Naive B cell (primary cell): ENCODE results near the gene SRGAP2C. TPM values are rescaled to one million over a fixed set of nuclear protein-coding genes. Genes with fewer than 3 reads are reported as not detected.
"Not testable (repeated sequence)": the region's sequence is repeated elsewhere in the genome, so short reads cannot be mapped to it uniquely, and the experiment has no call there.

Experiments used
- ATAC-seq, 2 donors: fragments of 150-1000 bp; cut with Tn5 transposase; 2 replicates each; pipeline ENCODE4 v1.10.0; 2021; ENCODE audit warnings: low read depth in 2 of 2, mild to moderate bottlenecking in 2 of 2, moderate library complexity in 2 of 2
- DNase-seq: peaks from one replicate; pipeline ENCODE4 v3.0.0; 2022
- H3K27ac Mint-ChIP-seq, 6 donors: one replicate each; pipeline ENCODE4 v1.8.0; 2020 to 2022; ENCODE audit warnings: mild to moderate bottlenecking in 6 of 6, mixed read lengths in 6 of 6, moderate library complexity in 5 of 6, inconsistent platforms in 2 of 6
- H3K27me3 Mint-ChIP-seq, 3 donors: one replicate each; pipeline ENCODE4 v1.8.0; 2021 to 2022; ENCODE audit warnings: mixed read lengths in 3 of 3, mild to moderate bottlenecking in 1 of 3
- H3K36me3 Mint-ChIP-seq, 2 donors: one replicate each; pipeline ENCODE4 v1.8.0; 2020 to 2022; ENCODE audit warnings: mixed read lengths in 2 of 2, inconsistent platforms in 1 of 2, mild to moderate bottlenecking in 1 of 2
- H3K4me1 Mint-ChIP-seq, 3 donors: one replicate each; pipeline ENCODE4 v1.8.0; 2020 to 2022; ENCODE audit warnings: mixed read lengths in 3 of 3, inconsistent platforms in 1 of 3, mild to moderate bottlenecking in 1 of 3, moderate library complexity in 1 of 3
- H3K4me3 Mint-ChIP-seq, 8 donors: one replicate each; pipeline ENCODE4 v1.8.0; 2020 to 2022; ENCODE audit warnings: mild to moderate bottlenecking in 8 of 8, mixed read lengths in 8 of 8, moderate library complexity in 8 of 8, inconsistent platforms in 2 of 8
- H3K9me3 Mint-ChIP-seq, 7 donors: one replicate each; pipeline ENCODE4 v1.8.0; 2020 to 2022; ENCODE audit warnings: mixed read lengths in 7 of 7, mild to moderate bottlenecking in 5 of 7, inconsistent platforms in 2 of 7, moderate library complexity in 1 of 7
- polyA plus RNA-seq, 6 donors: library from polyadenylated mRNA; unstranded; fragments of 300-500 nt; fragmentation: Illumina TruSeq; gene quantifications; one replicate each; pipeline ENCODE4 v1.2.3, GENCODE V29; 2021; ENCODE audit warnings: low read depth in 6 of 6

Gene SRGAP2C
- polyA plus RNA-seq, 6 donors from 2014 or later, result 1.3 to 2.7 (median 2.0) TPM

DNA sequence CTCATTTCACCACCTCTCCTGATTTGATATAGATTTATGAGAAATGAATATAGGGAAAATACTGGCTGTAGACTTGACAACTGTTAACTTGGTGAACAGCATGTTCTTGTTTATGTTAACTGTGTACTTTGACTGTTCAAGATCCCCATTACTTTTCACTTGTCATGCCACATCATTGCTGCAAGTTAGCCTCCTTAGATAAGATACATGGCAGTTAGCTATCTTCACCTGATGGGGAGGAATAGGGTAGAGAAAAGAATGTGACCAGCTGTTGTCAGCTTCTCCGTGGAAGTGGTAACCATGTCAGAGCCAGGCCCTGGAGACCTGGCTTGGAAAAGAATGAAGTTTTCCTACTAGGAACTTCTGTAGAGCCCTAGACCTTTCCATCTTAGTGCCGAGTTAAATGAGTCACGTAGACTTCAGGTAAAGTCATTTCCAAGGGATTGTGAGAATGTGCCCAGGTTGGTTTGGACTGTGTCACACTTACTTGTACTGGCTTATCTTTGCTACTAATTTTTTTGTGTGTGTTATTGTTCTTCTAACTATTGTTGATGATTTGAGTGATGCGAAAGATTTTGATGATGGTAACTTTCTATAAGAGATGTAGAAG lies 41.6 kb downstream of the SRGAP2C start:
- H3K4me3 Mint-ChIP-seq, H3K36me3 Mint-ChIP-seq, DNase-seq, H3K27ac Mint-ChIP-seq, H3K27me3 Mint-ChIP-seq, ATAC-seq, H3K9me3 Mint-ChIP-seq: not testable (repeated sequence)
- peaks cover 0 to 10% (median 4%) of the 10 kb centered on the region in 3 donors for H3K4me1 Mint-ChIP-seq

DNA sequence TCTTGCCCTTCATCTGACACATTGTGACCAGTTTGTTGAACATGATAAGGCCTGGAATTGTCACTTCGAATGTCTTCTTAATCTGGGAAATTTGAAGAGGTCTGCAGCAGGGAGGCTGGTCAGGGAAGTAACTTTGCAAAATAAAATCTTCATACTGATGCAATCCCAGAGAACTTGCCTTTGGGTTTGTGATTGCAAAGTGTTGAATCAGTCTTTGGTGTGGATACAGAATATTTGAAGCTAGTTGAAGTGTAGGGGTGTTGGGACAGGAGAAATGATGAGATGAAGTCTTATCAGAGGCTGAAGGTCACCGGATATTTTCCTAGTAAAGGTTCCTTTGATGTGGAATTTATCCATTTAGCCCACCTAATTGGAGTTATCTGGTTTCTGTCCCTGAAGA lies 42.1 kb downstream of the SRGAP2C start:
- ATAC-seq, H3K27me3 Mint-ChIP-seq, H3K4me1 Mint-ChIP-seq, H3K27ac Mint-ChIP-seq, H3K4me3 Mint-ChIP-seq, DNase-seq, H3K9me3 Mint-ChIP-seq, H3K36me3 Mint-ChIP-seq: not testable (repeated sequence)

DNA sequence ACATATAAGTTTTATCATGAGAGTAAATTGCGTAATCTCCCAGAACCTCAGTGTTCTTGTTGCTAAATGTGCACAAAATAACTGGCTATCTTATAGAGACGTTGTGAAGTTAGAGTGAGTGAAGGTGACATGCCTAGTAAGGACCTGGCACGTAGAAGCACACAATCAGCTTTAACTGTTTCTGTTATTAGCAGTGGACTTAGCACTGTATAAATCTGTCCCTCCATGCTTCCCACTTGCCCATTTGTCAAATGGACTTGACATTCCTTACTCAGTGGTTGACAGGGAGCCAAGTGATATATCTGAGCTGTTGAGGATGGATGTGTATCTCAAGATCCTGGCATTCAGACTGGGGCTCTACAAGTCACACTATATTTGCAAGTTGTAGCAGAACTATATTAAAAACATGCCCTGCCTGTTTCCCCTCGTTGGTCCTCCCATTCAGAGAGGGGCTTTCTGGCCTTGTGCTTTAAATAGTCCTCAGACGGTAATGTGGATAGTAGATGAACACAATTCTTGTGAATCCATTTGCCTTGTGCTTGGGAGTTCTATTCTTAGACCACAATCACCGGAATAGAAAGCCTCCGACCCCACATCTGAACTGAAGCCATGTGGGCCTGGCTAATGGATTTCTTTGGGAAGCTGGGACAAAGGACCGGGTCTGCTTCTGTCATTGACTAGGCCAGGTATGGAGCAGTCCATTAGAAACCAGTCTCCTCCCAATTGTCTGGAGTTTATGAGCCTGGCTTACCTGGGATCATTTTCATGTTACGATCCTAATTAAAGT lies 43.0 kb downstream of the SRGAP2C start:
- H3K36me3 Mint-ChIP-seq, H3K9me3 Mint-ChIP-seq, ATAC-seq, DNase-seq, H3K27ac Mint-ChIP-seq, H3K27me3 Mint-ChIP-seq, H3K4me3 Mint-ChIP-seq, H3K4me1 Mint-ChIP-seq: not testable (repeated sequence)

DNA sequence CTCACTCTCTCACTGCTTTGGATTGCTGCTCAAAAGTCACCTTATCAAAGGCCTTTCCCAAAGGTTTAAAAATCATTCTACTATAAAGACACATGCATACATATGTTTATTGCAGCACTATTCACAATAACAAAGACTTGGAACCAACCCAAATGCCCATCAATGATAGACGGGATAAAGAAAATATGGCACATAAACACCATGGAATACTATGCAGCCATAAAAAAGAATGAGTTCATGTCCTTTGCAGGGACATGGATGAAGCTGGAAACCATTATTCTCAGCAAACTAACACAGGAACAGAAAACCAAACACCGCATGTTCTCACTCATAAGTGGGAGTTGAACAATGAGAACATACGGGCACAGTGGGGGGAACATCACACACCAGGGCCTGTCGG lies 45.9 kb downstream of the SRGAP2C start:
- not testable (repeated sequence) for H3K36me3 Mint-ChIP-seq, H3K27me3 Mint-ChIP-seq, ATAC-seq, H3K9me3 Mint-ChIP-seq, H3K4me1 Mint-ChIP-seq, H3K27ac Mint-ChIP-seq, DNase-seq, H3K4me3 Mint-ChIP-seq

DNA sequence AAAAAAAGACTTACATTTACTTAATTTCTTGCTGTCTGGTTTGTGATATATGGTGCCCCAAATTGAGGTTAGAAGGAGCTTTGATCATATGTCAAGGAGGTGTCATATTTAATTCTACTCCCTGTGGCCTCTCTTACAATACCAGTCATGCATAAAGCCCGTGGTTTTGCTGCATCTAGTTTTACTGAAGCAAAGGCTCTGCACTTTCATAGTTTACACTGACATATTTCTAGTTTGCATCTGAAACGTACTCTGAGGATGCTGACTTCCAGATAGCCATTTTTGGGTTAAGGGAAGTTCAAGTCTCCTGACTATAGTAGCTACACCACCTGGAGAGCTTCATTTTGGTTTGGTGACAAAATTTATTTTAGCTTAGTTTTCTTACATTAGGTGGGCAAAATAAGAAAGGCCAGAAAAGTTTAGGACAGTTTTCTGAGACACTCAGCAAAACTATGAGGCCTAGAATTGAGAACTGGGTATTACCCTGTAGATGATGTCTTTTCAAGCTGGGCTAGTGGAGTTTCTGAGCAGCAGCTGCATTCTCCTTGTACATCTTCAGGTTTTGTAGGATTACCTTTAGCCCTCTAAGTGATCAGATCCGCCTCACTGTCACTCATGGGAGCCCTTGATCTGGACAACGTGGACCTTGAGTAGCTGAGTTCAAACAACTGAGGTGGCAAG lies 47.8 kb downstream of the SRGAP2C start:
- H3K36me3 Mint-ChIP-seq, H3K27ac Mint-ChIP-seq, H3K4me1 Mint-ChIP-seq, H3K27me3 Mint-ChIP-seq, H3K4me3 Mint-ChIP-seq, H3K9me3 Mint-ChIP-seq: not testable (repeated sequence)
- DNase-seq, result peak; percentile 23
- ATAC-seq, result peak; percentile 89 to 91

DNA sequence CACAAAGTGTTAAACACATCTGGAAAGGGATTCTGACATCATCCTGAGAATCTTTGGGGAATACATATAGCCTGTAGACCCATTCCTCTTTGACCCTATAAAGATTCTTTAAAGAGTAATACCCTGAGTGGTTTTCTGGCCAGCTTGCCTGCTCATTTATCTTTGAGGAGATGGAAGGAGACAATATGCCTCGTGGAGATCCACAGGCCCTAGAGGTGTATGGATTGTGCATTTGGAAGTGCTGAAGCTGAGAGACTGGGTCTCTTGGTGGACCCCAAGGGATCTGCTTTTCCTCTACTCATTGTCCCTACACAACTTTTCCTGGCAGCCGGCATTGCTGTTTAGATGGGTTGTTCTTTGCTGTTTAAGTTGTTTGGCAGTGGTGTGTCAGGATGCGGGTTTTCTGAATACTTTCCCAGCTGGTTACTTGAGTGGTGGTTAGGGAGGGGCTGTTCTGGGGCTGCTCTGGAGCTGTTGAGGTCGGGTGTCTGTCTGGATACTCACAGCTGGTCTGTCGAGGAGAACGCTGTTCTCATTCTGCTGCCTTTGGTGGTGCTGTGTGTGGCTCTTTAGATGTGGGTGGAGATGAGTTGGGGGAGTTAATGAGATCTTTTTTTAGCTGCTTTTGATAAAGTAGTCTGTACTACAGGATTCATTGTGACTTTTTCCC lies 49.5 kb downstream of the SRGAP2C start:
- H3K27ac Mint-ChIP-seq, H3K27me3 Mint-ChIP-seq, H3K4me3 Mint-ChIP-seq, H3K36me3 Mint-ChIP-seq, H3K4me1 Mint-ChIP-seq, ATAC-seq, DNase-seq, H3K9me3 Mint-ChIP-seq: not testable (repeated sequence)

DNA sequence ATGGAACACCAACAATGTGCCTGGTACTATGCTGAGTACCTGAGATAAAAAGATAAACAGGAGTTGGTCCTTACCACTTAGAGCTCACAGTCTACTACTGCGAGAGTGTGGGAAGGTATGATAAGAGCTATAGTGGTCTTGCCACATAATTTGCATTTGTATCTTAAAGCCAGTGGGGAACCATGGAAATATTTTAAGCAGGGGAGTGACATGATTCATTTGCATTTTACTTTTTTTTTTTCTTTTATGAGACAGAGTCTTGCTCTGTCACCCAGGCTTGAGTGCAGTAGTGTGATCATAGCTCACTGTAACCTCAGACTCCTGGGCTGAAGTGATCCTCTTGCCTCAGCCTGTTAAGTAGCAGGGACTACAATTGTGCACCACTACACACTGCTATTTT lies 53.6 kb downstream of the SRGAP2C start:
- H3K4me1 Mint-ChIP-seq, H3K27ac Mint-ChIP-seq, H3K9me3 Mint-ChIP-seq, H3K4me3 Mint-ChIP-seq, H3K27me3 Mint-ChIP-seq, H3K36me3 Mint-ChIP-seq: not testable (repeated sequence)
- DNase-seq, result peak; percentile 33
- ATAC-seq, result peak; percentile 90 to 91

DNA sequence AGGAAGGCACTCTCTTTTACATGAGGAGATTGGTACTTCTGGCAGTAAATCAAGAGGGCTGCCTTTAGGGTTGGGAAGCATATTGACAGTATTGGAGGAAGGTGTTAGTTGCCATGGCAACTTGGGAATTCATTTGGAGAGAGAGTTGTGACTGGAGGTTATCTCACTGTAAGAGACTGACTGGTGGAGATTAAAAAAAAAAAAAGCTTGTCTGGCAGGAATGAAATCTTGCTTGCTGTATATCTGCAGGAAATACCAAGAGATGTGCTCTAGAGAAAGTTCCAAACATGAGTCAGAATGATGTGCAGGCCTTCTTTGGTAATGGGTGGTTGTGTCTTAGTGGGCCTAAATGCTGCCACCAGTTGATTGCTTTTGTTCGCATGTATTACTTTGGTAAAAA lies 59.1 kb downstream of the SRGAP2C start:
- H3K4me1 Mint-ChIP-seq, H3K27ac Mint-ChIP-seq, H3K27me3 Mint-ChIP-seq, ATAC-seq, DNase-seq, H3K9me3 Mint-ChIP-seq, H3K36me3 Mint-ChIP-seq, H3K4me3 Mint-ChIP-seq: not testable (repeated sequence)

DNA sequence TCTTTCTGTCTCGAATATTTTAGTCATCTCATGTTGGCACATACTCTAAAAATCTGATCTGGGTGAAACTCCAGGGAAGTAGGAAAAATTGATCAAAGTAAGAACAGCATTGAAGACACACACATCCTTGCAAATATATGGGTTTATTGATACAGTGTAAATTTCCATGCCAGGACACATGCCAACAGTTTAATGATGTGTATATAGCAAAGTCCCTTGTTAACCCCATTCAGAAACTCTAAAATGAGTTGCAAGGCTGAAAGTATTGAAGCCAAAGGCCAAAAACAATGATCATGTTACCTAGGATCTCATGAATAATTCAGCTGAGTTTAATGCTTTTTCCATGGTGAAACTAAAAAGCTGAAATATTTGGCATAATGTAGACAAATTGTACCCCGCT lies 61.6 kb downstream of the SRGAP2C start:
- not testable (repeated sequence) for H3K4me3 Mint-ChIP-seq, H3K27ac Mint-ChIP-seq, H3K36me3 Mint-ChIP-seq, H3K9me3 Mint-ChIP-seq, H3K4me1 Mint-ChIP-seq, DNase-seq, H3K27me3 Mint-ChIP-seq, ATAC-seq

DNA sequence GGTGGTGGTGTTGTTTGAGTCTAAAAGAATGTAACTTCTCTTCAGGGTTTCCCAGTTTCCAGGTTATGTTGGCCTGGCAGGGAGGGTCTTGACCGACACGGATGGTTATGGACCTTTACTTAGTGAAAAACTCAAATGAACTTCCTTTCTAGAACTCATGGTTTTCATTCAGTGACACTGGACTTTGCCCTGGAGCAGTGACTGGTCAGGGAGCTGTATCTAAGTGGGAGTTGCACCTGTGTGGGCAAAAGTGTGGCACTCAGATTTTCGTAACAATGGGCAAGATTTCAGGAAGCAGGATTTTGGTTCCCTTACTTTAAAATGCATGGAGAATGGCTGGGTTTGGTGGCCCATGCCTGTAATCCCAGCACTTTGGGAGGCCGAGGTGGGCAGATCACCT lies 67.9 kb downstream of the SRGAP2C start:
- H3K27ac Mint-ChIP-seq, ATAC-seq, H3K27me3 Mint-ChIP-seq, H3K4me3 Mint-ChIP-seq, DNase-seq, H3K36me3 Mint-ChIP-seq, H3K4me1 Mint-ChIP-seq, H3K9me3 Mint-ChIP-seq: not testable (repeated sequence)

DNA sequence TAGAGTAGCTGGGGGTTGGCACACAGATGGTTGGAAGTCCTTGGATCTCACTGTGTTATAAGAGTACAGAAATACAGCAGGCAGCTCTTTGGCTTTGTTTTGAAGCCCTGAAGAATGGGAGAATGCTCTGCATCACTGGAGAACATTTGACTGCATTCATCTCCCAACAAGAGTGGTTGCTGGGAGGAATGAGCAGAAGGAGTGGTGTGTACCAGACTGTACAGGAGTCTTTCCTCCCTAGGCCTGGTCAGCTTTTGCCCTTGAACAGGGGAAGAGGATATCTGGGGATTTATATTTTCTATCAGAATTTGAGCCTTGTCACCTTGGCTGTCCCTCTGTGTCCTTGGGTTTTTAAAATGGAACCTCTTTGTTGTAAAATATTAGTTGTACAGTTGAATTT lies 69.8 kb downstream of the SRGAP2C start:
- not testable (repeated sequence) for DNase-seq, H3K4me3 Mint-ChIP-seq, H3K27ac Mint-ChIP-seq, H3K36me3 Mint-ChIP-seq, H3K27me3 Mint-ChIP-seq, H3K9me3 Mint-ChIP-seq, ATAC-seq, H3K4me1 Mint-ChIP-seq

DNA sequence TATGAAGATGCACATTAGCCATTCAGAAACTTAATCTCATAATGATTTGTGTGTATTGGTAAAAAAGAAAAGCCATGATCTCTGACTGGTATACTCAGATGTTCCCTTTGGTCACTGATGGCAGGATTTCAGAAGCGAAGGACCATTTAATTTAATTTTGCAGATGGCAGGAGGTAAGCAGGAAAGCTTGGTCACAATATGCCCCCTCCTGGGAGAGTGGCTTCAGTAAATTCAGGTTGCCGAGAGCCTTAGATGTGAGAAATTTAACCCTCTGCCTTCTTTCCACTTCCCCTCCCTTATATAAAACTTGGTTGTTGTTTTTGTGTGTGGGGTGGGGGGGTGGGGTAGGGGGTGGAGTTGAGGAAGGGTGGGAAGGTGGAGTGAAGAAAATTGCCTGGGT lies 72.9 kb downstream of the SRGAP2C start:
- not testable (repeated sequence) for H3K27me3 Mint-ChIP-seq, H3K36me3 Mint-ChIP-seq, DNase-seq, H3K9me3 Mint-ChIP-seq, H3K4me1 Mint-ChIP-seq, H3K4me3 Mint-ChIP-seq, H3K27ac Mint-ChIP-seq
- peak; percentile 49 to 55 for ATAC-seq

DNA sequence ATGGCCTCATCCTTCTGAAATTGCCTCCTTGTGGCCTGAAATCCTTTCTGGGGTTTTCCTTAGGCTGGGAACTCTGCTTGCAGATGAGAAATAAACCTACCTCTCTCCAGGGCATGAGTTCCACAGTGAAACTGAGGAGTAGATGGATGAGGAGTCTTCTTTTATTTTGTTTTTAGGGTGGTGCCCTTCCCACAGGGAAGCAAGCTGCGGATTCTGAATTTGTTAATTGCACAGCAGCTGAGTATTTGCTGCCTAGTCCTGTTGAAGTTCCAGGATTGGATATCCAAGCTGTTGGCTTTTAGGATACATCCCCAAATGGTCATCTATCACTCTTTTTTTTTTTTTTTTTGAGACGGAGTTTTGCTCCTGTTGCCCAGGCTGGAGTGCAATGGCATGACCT lies 73.4 kb downstream of the SRGAP2C start:
- H3K4me1 Mint-ChIP-seq, ATAC-seq, H3K27ac Mint-ChIP-seq, H3K4me3 Mint-ChIP-seq, H3K9me3 Mint-ChIP-seq, DNase-seq, H3K36me3 Mint-ChIP-seq, H3K27me3 Mint-ChIP-seq: not testable (repeated sequence)

DNA sequence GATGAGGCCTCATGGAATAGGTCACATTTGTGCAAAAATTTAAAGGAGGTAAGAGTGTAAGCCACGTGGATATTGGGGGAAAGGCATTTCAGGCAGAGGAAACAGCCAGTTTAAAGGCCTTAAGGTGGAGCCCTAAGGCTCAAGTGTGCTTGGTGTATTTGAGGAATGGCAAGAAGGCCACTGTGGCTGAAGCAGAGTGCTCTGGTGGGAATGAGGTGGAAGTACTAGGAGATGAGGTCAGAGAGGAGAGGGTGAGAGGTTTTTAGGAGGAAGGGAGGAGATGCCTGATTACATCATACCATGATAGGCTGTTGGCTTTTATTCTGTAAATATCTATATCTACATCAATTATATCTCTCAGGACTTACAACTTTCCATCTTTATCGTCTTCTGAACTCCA lies 75.4 kb downstream of the SRGAP2C start:
- not testable (repeated sequence) for H3K4me1 Mint-ChIP-seq, H3K36me3 Mint-ChIP-seq, H3K9me3 Mint-ChIP-seq, ATAC-seq, H3K4me3 Mint-ChIP-seq, DNase-seq, H3K27me3 Mint-ChIP-seq, H3K27ac Mint-ChIP-seq
